Germinal center (tissue), 1 donor: ENCODE data around the gene APOL4.
"Not testable (repeated sequence)": the region's sequence is repeated elsewhere in the genome, so short reads cannot be mapped to it uniquely, and the experiment has no call there.

Source experiments
- DNase-seq: peaks from one replicate; pipeline ENCODE4 v3.0.0; 2012; ENCODE audit warnings: mixed read lengths, low spot score

APOL4 gene

GRCh38 chr22:36231051-36231450, 29.4 kb upstream of the APOL4 start:
- DNase-seq: not testable (repeated sequence)

GRCh38 chr22:36229649-36230048, 28.0 kb upstream of the APOL4 start:
- DNase-seq: not testable (repeated sequence)

GRCh38 chr22:36228944-36229343, 27.3 kb upstream of the APOL4 start:
- DNase-seq: no peak

GRCh38 chr22:36228369-36228768, 26.8 kb upstream of the APOL4 start:
- DNase-seq: not testable (repeated sequence)

- no peak for DNase-seq
Measured at GRCh38 chr22:36227806-36228205, 26.2 kb upstream of the APOL4 start.

- no peak for DNase-seq
Measured at GRCh38 chr22:36227396-36227795, 25.8 kb upstream of the APOL4 start.

GRCh38 chr22:36226189-36226588, 24.6 kb upstream of the APOL4 start:
- DNase-seq: no peak

- DNase-seq: no peak
Measured at GRCh38 chr22:36225333-36225922, 23.8 kb upstream of the APOL4 start.

- no peak for DNase-seq
Measured at GRCh38 chr22:36224245-36224644, 22.6 kb upstream of the APOL4 start.

GRCh38 chr22:36223504-36223903, 21.9 kb upstream of the APOL4 start:
- DNase-seq: no peak

- DNase-seq: no peak
Measured at GRCh38 chr22:36222887-36223450, 21.4 kb upstream of the APOL4 start.

GRCh38 chr22:36221799-36222751, 20.5 kb upstream of the APOL4 start:
- peak; percentile 38 for DNase-seq

GRCh38 chr22:36220451-36220921, 18.9 kb upstream of the APOL4 start:
- DNase-seq: no peak

GRCh38 chr22:36218648-36219193, 17.1 kb upstream of the APOL4 start:
- DNase-seq: no peak

- no peak for DNase-seq
Measured at GRCh38 chr22:36215981-36216380, 14.4 kb upstream of the APOL4 start.

GRCh38 chr22:36213586-36213985, 12.0 kb upstream of the APOL4 start:
- DNase-seq: no peak

GRCh38 chr22:36212901-36213300, 11.3 kb upstream of the APOL4 start:
- DNase-seq: no peak

- no peak for DNase-seq
Measured at GRCh38 chr22:36211237-36211861, 9.7 kb upstream of the APOL4 start.

- DNase-seq: no peak
Measured at GRCh38 chr22:36210224-36210623, 8.6 kb upstream of the APOL4 start.

GRCh38 chr22:36209488-36209908, 7.9 kb upstream of the APOL4 start:
- DNase-seq: not testable (repeated sequence)

- no peak for DNase-seq
Measured at GRCh38 chr22:36208914-36209313, 7.3 kb upstream of the APOL4 start.

- DNase-seq: no peak
Measured at GRCh38 chr22:36208162-36208765, 6.7 kb upstream of the APOL4 start.
